ENCODE data around the gene MRPL33.

The MRPL33 gene

DNA sequence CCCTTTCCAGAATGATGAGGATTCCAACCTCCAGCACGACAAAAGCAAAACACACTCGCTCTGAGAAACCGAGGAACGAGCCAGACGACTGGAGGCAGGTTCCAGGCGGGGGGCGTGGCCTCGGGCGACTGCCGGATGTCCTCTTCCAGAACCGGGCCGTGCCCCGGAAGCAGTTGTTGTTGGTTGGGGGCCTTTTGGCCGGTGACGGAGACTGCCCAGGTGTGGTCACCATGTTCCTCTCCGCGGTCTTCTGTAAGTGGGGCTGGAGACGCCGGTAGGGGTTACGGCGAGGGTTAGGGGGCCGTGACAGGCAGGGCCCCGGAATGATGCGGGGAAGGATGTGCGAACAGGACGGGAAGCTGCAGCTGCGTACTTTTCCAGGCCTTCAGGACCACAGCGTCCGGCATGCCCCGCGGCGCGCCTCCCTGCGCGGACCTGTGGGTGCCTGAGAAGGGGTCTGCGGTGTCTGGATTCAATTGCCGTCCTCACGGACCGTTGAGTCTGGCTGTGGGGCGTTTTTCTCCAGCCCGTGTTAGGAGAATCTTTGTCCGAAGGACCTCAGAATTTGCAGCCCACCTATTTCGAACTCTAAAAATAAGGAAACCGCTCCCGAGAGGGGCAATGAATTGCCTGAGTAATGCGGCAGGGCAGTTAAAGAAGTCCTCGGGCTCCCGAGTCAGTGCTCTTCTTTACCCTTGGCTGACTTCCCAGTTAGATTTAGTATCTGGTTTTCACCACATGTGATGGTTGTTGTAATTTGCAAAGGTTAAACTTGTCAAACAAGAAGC lies at the start of gene MRPL33:
MRPL33 (plus strand) TSS at position 172 of the 788 bp plus-strand sequence; CDS start at position 231, 59 bp downstream.
- peak; percentile 86 for DNase-seq

DNA sequence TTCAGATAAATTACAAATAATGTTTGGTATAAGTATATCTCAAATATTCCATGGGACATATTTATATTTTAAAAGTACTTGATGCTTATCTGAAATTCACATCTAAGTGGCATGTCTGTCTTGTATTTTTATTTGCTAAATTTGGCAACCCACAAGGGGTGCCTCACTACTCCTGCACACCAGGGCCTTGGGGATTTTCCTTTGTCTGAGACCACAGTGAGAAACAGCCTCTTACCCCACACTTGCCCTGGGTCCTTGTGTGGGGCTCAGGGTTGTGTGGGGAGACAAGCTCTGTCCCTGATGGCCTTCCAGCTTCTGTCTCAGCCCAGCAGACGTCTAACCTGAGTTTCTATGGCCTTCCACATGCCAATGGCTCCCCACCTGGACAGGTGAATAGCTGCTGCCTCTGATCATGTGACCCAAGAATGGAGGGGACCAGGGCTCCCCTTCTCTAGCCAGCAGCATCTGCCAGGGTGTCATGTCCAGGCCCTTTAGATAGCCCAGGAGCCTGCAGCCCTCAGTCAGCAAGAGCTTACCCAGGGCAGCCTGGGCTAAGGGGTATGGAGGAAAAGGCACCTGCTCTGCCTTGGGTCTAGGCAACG lies 49.5 kb upstream of the MRPL33 start:
- no peak for DNase-seq

DNA sequence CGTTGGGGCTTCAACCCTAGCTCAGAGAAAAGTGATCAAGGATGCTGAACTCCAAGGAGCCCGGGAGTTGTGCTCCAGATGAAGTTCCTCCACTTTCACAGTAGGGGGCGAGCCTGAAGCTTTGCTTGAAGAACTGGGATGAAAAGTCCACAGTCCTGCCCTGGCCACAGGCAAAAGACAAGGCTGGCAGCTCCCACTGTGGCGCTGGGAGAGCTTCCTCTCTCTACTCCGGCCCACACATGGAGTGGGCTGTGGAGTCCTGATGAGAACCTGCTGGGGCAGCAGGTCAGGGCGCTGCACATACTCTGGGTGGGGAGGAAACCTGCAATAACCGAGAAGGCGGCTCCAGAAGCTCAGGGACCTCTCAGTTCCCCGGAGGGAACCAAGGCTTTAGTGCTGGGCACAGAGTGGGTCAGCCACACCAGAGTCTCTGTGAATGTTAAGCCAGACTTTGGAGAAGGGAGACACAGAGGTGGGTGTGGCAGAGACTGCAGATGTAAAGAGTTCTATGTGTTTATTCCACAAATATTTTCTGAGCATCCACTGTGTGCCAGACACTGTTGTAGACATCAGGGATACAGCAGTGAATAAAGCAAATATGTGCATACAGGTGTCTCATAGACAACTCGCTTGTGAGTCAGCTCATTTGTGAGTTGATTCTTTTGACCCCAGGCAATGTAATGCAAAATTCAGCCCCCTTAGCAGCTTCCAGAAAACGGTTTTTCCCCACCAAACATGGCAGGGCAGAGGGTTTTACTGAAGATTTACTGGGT lies 48.0 kb upstream of the MRPL33 start:
- DNase-seq, result no peak

DNA sequence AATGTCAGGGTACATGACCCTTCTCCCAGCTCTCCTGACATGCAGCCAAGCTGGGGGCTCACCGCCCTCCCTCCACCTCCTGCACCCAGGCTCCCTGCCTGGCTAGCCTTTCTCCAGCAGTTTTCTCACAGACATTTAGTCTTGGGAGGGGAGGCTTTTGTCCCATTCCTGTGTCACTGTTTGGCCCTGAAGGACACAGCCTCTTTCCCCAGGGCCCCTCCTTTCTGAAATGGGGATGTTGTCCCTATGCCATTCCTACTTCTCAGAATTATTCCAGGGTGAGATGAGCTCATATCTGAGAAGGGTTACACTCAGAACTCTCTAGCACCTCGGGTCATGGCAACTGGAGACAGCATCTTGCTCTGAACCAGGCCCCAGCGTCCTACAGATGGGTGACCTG lies 47.3 kb upstream of the MRPL33 start:
- DNase-seq, result no peak

DNA sequence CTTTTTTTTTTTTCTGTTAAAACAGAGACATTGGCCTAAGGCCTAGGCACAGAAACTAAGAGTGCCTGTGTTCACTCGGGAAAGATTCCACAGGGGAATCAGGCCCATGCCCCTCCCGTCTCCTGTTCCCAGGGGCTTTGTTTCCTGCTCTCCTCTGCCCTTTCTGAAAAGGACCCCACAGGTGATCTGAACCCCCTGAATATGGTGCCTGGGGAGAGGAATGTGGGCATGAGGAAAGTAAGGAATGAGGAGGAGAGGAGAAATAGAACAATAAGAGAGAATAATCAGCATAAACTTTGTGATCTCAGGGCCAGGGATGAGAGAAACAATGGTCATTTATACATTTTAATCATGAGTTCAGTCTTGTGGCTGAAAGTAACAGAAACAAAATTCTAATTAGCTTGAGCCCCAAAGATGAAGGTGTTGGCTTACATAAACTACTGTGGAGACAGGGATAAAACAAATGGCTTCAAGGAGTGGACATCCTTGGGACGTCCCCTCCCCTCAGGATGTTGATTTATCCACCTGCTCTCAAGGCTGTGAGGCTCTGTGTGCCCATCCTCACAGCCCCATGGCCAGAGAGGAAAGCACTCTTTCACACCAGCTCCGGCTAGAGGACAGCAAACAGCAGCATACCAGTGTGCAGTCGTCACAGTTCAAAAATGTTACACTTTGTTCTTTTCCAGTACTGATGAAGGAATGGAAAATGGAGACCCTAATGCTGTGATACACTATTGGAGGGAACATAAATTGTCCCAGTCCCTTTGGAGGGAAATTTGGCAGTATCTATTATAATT lies 46.4 kb upstream of the MRPL33 start:
- no peak for DNase-seq

DNA sequence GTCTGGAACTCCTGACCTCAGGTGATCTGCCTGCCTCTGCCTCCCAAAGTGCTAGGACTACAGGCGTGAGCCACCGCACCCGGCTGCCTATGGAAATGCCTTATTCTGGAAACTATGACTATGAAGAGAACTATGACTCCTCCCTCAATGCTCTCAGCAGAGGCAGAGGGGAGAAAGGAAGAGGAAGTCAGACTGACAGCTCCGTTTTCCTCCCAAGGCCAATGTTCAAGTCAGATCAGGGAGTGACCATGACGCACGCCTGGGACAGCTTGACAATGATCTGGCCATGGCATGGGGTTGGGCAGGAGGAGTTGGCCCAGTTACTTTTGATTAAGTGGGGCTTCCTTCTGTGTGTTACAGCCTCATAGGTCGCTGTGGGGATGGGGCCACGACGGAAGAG lies 44.3 kb upstream of the MRPL33 start:
- DNase-seq, result no peak

DNA sequence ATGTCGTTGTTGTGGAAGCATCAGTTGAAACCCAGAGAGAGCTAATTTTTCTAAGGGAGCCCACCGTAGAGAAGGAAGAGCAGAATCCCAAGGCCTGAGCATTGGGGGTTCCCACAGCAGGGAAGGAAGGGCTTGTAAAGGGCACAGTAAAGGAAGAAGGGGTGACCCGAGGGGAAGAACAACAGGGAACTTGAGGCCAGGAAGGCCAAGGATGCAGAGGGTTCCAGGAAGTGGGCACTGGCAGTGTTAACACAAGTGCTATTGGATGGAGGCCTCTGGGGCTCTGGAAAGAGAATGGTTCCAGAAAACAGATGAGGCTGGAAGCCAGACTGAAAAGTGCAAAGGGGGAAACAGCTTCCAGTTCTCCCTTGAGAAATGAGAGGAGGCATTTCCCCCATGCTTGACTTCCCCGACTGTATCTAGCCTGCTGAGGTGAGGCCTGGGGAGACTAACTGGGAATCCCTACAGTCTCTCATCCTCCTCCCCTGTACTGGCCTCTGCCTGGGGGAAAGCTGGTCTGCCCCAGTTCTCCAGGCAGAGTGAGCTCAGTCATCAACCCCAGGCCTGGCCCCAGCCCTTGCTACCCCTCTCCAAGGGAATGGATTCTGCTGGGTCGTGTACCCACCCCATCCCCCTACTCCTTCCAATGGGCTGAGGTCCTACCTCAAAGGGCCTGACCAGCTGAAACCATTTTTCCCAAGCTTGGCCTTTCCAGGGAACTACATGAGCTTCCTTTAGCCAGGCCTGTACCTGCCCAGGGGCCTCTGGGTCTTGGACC lies 43.2 kb upstream of the MRPL33 start:
- no peak for DNase-seq

DNA sequence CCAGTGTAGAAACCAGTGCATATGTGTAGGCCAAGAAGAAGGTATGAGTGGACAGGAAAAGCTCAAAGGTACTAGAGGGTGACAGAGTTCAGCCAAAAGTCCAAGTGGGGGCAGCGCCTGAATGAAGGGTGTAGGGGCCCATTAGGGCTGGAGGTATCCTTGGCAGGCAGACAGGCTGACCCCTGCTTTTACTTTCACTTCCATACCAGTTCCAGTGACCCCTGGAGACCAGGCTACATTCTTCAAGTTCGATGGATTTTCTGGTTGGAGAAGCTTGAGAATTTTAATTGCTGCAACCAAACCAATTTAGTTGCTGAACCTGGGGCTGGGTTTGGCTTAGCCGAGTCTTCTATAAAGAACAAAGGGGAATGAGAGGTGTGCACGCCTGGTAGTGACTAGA lies 42.3 kb upstream of the MRPL33 start:
- no peak for DNase-seq

DNA sequence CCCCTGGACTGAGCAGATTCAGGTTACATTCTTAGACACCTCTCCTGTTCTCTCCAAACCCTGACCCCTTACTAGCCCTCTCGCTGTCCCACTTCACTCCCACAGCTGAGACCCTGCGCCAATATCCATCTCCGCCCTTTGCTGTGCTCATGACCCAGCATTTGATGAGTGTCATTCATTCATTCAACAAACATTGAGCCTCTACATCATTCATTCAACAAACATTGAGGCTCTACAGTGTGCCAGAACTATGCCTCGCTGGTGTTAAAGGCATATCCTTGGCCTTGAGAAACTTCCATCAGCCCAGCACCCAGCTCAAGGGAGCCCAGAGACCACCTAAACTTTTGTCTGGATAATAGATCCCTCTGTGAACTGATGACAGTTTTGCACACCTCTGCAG lies 41.9 kb upstream of the MRPL33 start:
- DNase-seq, result no peak

DNA sequence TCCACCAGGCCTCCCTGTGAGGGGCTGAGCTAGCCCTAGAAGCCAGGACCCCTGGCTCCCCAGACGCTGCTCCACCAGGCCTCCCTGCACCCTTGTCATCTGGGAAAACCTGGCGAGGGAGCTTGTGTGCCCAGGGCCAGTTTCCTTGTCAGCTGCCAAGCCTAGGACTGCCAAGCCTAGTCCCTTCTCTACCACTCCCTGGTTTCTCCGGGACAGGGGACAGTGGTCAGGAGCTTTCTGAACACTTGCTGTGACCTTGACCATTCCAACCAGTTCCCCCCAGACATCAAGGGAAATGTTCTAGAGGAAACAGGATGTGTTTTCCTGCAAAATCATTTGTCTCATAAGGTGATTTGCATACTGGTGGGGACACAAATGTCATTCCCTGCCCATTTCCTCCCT lies 41.3 kb upstream of the MRPL33 start:
- no peak for DNase-seq

DNA sequence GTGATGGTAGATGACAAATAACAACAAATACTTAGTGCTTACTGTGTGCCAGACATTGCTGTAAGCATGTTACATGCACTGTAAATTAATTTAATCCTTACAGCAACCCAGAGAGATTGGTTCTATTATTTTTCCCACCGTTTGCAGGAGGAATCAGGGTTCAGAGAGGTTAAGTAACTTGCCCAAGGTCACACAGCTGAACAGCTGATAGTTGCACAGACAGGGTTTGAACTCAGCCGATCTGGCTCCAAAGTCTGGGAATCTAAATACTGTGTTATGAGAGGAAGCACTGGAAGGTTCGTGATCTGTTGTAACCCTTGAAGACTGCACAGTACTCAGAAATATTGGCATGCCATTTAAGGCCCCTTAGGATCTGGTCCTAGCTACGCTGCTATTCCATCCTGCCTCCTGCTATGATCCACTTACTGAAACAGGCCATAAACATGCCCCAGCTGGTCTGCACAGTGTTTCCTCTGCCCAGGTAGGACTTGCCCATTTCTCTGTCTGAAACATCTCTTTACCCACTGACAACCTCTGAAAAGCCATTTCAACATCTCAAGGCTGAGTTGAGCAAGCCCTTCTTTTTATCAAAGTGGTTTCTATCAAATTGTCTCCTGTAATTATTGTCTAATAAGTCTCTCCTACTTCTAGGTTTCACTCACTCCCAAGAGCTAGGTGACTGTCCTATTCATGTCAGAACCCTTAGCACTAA lies 40.4 kb upstream of the MRPL33 start:
- DNase-seq, result no peak

DNA sequence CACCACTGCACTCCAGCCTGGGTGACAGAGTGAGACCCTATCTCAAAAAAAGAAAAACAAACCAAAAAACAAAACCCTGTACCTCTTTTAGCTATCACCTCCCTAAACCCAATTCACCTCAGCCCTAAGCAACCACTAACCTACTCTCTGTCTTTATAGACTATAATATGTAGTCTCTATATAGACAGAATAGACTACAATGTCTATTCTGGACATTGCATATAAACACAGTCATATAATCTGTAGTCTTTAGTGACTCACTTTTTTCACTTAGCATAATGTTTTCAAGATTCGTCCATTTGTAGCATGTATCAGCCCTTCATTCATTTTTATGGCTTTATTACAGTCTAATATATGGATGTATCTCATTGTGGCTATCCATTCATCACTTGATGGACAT lies 37.2 kb upstream of the MRPL33 start:
- DNase-seq, result no peak

DNA sequence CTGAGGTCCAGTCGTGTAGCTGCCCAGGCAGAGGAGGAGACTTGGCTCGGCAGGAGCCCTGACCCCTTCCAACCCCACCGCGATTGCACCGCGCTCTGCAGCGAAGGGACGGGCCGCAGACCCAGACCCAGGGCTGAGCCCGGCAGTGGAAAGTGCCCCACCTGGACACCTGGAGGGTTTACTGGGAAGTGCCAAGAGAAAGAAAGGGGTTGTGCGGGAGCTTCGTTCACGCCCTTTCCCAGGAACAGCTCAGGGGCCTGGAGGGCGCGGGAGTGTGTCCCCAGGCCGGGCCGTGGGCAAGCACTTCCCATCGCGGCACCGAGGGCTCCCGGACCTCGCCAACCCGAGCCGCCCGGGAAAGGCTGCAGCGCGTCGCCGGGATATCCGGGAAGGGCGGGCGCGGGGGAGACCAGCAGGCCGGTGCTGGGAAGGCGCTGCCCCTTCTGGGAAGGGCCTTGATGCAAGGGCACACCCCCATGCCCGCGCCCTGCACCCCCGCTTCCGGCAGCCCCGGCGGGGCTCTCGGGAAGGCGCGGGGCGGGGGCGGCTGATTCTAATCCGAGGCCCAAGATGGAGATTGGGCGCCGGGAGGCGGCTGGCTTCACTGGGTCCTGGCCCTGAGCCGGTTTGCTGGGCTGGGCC lies 36.1 kb upstream of the MRPL33 start:
- no peak for DNase-seq

DNA sequence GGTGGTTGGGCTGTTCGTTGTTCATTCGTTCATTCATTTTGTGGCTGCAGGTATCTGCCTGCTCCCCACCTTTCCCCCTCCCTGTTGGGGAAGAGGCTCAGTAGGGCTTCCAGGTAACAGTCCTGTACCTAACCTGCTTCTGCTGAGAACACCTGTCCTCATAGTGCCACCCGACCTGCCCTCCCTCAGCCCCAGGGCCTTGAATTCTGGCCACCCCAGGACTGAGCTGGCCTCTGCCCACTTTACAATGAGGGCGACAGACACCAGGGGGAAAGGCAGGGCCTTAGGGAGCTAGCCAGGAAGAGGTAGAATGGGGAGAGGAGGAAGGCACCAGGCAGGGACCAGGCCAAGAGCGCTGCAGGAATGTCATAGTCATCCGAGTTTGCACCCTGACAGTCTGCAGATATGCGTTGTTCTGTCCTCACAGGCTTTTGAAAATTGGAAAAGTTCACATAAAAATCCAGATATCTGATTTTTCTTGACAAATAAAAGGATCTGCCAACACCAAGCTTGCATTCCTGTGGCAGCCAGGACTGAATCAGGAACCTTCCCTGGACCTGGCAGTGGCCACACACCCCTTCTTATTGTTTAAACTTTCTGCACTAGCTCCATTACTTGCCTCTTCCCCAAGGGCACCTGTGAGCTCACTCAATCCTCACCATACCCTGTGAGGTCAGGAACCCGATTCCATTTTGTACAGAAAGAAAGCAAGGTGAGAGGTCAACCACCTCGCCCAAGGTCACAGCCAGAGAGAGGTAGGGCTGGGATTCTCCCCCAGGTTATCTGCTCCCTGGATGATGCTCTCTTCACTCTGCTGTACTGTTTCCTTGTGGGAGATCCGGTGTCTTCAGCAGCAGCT lies 35.3 kb upstream of the MRPL33 start:
- no peak for DNase-seq

DNA sequence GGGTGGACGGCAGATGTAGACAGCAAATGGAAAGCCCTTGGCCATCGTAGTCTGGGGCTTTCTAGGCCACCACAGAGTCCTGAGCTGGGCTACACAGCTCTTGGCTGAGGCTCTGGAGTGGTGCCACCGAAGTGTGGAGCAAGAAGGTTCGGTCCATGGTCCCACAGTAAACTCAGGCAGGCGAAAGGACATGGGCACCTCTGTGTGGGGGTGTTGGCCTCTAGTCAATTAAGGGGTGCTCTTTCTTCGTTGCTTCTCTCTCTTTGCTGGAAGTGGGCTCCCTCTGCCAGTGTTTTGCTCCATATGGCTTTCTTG lies 34.7 kb upstream of the MRPL33 start:
- DNase-seq, result no peak

DNA sequence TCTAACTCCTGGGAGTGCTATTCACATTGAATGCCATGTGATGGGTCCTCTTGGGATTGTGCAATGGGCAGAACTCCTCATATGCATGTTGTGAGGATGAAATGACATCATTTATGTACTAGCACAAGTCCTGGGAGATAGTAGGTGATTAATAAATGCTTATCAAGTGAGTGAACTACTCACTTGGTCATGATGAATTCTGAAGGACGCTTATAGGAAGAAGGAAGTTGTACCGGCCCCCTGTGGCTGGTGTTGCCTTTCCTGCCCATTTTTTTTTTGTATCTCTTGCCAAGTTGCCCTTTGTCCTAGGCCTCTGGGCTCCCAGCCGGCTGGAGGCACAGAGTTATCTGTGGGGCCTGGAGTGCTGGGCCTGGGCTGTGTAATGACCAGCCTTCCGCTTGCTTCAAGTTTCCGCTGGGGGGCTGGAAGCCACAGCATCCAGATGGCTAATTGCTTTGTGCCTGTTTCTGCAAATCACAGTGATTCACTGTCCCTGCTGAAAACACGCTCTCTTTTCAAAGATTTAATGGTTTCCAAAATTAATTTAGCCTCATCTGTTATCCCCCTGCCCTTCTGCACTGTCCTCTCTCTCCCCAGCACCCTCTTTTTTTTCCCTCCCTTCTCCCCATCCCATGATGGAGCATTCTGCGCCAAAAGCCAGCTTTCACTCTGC lies 33.7 kb upstream of the MRPL33 start:
- DNase-seq, result no peak

DNA sequence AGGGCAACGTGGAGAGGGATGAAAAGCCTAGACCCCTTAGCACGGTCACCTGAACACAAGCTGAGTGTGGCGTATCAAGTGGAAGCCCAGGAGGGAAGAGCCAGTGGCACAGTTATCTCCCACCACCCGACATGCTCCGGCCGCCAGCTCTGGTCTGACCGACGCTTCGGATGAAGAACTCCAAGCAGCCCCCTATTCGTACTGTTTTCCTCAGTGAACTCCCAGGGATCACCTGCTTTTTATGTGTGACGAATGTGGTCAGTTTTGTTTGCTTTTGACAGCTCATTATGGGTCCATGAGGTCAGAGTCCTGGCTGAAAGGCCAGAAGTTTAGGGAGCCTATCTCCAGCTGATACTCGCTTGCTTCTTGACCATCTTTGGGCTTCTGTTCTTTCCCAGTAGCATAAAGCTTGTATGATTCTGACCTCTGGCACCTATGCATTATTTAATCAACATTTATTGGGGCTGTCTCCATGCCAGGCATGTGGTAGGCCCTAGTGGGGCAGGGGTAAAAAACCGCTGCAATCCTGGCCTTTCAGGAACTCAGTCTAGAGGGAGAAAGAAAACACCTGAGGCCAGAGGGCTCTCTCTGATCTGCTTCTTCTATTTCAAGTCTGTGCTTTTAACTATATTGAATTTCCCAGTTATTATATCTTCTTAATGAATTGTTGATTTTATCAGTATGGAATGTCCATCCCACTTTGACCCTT lies 33.0 kb upstream of the MRPL33 start:
- DNase-seq, result no peak

DNA sequence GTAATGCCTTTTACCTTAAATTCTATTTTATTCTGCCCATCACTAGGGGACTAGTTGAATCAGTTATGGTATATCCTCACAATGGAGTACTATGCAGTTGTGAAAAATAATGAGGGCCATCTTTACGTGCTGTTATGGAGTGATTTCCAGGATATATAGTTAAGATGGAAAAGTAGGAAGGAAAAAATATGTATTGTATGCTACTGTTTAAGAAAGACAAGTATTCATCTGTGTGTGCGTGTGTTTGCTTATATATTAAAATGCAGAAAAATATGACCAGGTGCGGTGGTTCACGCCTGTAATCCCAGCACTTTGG lies 32.5 kb upstream of the MRPL33 start:
- no peak for DNase-seq

DNA sequence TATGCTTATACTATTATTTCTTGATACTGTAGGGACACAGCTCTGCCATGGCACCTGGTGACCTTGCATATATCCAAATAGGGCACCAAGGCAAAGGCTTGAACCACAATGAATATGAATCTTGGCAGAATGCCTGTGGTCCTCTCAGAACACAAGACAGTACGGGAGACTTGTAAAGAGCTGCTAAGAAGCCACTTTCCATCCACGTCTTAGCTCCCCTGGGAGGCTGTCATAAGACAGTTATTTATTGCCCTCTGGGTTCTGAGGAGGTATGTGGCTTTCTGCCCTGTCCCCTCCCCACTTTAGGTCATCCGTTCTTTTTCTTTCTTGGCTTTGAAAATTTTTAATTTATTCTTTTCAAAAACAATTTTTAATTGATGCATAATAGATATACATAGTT lies 29.8 kb upstream of the MRPL33 start:
- no peak for DNase-seq

Measured in NCI-H1694 (cell line).